ENCODE data around the gene SIN3B.

Gene SIN3B

DNA sequence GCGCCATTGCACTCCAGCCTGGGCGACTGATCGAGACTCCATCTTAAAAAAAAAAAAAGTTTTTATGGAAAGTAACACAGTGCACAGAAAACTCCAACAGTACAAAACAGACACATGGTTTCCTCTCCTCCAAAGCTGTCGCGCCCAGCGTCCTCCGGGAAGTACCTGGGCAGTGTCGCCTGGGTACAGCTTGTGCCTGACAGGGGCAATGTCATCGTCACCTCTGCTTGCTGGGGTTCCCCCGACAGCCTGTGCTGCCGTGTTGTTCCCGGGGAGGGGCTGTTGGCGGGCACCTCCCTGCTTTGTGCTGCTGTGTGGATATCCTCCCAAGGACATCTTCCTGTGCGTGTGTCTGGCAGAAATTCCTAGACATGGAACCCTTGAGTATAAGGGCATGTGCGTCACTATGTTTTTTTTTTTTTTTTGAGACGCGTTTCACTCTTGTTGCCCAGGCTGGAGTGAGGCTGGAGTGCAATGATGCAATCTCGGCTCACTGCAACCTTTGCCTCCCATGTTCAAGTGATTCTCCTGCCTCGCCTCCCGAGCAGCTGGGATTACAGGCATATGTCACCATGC, 57.2 kb downstream of the SIN3B start:
- H3K4me3 ChIP-seq (ENCODE audit: low read depth, low read length): no peak overlapping the region
- DNase-seq (ENCODE audit: low read depth, low spot score): no peak
- TF ChIP-seq, protein P1, sequence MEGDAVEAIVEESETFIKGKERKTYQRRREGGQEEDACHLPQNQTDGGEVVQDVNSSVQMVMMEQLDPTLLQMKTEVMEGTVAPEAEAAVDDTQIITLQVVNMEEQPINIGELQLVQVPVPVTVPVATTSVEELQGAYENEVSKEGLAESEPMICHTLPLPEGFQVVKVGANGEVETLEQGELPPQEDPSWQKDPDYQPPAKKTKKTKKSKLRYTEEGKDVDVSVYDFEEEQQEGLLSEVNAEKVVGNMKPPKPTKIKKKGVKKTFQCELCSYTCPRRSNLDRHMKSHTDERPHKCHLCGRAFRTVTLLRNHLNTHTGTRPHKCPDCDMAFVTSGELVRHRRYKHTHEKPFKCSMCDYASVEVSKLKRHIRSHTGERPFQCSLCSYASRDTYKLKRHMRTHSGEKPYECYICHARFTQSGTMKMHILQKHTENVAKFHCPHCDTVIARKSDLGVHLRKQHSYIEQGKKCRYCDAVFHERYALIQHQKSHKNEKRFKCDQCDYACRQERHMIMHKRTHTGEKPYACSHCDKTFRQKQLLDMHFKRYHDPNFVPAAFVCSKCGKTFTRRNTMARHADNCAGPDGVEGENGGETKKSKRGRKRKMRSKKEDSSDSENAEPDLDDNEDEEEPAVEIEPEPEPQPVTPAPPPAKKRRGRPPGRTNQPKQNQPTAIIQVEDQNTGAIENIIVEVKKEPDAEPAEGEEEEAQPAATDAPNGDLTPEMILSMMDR (IDR thresholded peaks at IDR 0.05; ENCODE audit: low read depth, low read length): no peak
- in situ Hi-C loops (cut with HindIII; ENCODE audit: low sequenced_read_pairs): no loop called here

DNA sequence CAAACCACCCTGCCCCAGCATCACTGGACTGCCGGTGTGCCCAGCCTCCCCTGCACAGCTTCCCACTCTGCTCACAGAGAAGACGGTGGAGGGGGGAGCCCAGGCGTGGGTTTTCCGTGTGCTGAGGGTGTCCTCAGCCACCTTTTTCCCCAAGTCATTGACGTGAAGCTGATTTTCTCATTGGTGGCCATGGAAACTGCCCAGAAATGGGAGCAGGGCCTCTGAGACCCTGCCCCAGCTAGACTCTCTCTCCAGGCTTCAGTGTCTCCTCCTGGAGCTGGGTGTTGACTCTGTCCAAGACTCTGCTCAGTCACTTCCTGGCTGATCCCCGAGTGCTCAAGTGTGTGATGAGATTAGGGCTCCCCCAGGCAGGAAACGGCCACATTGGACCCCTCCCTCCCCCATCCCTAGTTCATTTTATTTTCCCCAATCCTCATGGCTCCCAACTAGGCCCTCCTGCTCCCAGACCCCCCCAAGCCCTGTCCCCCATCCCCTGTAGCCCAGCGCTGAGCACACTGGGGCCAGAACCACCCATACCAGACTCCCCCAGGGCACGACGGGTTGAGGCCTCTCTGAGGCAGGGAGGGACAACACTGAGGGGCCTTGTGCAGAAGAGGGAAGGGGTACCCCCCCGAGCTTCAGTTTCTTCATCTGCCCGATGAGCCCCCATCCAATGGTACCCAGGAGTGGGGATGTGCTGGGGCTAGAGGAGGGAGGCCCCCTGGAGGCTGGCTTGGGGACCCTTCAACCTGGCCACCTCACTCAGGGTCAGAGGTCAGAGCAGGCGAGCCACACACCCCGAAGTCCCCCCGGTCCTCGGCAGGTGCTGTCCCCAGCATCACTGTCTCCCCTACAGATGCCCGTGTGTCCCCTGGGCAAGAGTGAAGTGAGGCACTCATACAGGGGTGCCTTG, 58.4 kb downstream of the SIN3B start:
- TF ChIP-seq, protein P1 (IDR thresholded peaks at IDR 0.05; ENCODE audit: low read depth, low read length): no peak
- no peak overlapping the region for H3K4me3 ChIP-seq (ENCODE audit: low read depth, low read length)
- in situ Hi-C loops (cut with HindIII; ENCODE audit: low sequenced_read_pairs): no loop called here
- no peak for DNase-seq (ENCODE audit: low read depth, low spot score)

DNA sequence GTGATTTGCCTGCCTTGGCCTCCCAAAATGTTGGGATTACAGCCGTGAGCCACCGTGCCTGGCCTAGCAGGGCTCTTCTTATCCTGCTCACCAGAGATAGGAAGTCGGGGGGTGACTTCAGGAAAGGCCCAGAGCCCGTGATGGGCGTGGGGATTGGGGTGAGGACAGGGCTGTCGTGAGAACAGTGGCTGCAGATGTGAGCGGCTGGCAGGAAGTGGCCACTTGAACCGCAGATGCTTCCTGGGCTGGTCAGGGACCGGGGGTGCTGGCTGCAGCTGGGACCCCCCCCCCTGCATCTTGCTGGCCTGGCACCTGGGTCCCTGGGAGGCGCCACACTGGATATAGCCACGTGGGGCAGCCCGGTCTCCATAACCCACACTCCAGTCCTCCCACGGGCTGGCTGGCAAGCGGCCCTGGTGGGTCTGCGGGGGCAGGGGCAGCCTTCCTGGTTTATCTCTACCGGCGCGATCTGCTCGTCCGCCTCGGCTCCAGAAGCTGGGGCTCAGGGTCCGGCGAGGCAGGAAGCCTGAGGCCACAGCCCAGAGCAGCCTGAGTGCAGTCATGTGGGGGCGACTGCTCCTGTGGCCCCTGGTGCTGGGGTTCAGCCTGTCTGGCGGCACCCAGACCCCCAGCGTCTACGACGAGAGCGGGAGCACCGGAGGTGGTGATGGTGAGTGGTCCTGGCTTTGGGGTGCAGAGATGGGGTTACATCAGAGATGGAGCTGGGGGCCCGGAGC, 59.6 kb downstream of the SIN3B start, which contains the start of gene F2RL3:
Gene F2RL3, plus strand, starts transcription at position 371 of the 737 bp plus-strand sequence. Its CDS starts 191 bp downstream, at position 562.
- no peak for DNase-seq (ENCODE audit: low read depth, low spot score)
- no peak within 1 kb of the TSS for H3K4me3 ChIP-seq (ENCODE audit: low read depth, low read length)
- in situ Hi-C loops (cut with HindIII; ENCODE audit: low sequenced_read_pairs): no loop called here
- TF ChIP-seq, protein P1 (IDR thresholded peaks at IDR 0.05; ENCODE audit: low read depth, low read length): no peak

DNA sequence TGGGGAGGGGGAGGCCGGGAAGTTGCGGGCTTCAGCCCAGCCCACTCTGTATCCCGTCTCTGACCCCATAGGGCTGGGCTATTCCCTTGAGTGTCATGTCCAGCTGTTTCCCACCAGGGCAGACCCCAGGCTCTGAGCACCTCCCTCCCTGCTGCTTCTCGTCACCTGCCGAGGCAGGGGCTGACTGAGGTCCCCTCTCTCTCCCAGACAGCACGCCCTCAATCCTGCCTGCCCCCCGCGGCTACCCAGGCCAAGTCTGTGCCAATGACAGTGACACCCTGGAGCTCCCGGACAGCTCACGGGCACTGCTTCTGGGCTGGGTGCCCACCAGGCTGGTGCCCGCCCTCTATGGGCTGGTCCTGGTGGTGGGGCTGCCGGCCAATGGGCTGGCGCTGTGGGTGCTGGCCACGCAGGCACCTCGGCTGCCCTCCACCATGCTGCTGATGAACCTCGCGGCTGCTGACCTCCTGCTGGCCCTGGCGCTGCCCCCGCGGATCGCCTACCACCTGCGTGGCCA, 60.2 kb downstream of the SIN3B start:
- no peak overlapping the region for H3K4me3 ChIP-seq (ENCODE audit: low read depth, low read length)
- in situ Hi-C loops (cut with HindIII; ENCODE audit: low sequenced_read_pairs): no loop called here
- TF ChIP-seq, protein P1 (IDR thresholded peaks at IDR 0.05; ENCODE audit: low read depth, low read length): no peak
- no peak for DNase-seq (ENCODE audit: low read depth, low spot score)

DNA sequence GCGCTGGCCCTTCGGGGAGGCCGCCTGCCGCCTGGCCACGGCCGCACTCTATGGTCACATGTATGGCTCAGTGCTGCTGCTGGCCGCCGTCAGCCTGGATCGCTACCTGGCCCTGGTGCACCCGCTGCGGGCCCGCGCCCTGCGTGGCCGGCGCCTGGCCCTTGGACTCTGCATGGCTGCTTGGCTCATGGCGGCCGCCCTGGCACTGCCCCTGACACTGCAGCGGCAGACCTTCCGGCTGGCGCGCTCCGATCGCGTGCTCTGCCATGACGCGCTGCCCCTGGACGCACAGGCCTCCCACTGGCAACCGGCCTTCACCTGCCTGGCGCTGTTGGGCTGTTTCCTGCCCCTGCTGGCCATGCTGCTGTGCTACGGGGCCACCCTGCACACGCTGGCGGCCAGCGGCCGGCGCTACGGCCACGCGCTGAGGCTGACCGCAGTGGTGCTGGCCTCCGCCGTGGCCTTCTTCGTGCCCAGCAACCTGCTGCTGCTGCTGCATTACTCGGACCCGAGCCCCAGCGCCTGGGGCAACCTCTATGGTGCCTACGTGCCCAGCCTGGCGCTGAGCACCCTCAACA, 60.8 kb downstream of the SIN3B start:
- in situ Hi-C loops (cut with HindIII; ENCODE audit: low sequenced_read_pairs): no loop called here
- TF ChIP-seq, protein P1 (IDR thresholded peaks at IDR 0.05; ENCODE audit: low read depth, low read length): no peak
- no peak for DNase-seq (ENCODE audit: low read depth, low spot score)
- H3K4me3 ChIP-seq (ENCODE audit: low read depth, low read length): no peak overlapping the region
